ENCODE results near the gene GSG1L.

The GSG1L gene

GRCh38 chr16:27739606-27740357 lies 323.7 kb downstream of the GSG1L start:
- no peak for TF ChIP-seq CTCF (IDR thresholded peaks at IDR 0.05; ENCODE audit: control insufficient read depth, extremely low read depth, insufficient read depth)
- no peak overlapping the region for H3K4me3 ChIP-seq (ENCODE audit: low read depth, low read length)
- DNase-seq (ENCODE audit: low read depth), result no peak

- no peak overlapping the region for H3K4me3 ChIP-seq (ENCODE audit: low read depth, low read length)
- no peak for DNase-seq (ENCODE audit: low read depth)
- TF ChIP-seq CTCF (IDR thresholded peaks at IDR 0.05; ENCODE audit: control insufficient read depth, extremely low read depth, insufficient read depth), result no peak
Measured at GRCh38 chr16:27738596-27738995, 324.9 kb downstream of the GSG1L start.
